GM23248 (cell line): ENCODE data around the gene MYBPC3. TPM values are rescaled to one million over a fixed set of nuclear protein-coding genes. Genes with fewer than 3 reads are reported as not detected.

Source experiments
- DNase-seq: peaks from one replicate; pipeline ENCODE4 v3.0.0-alpha.2; 2015
- H2AFZ ChIP-seq: fragments of 200-600 bp; sonication (generic); 2 replicates; pipeline ENCODE4 v1.6.1; 2016; ENCODE audit warnings: antibody characterized with exemption
- H3F3A ChIP-seq: fragments of 200-600 bp; sonication (generic); 2 replicates; pipeline ENCODE4 v1.6.1; 2016; ENCODE audit warnings: mild to moderate bottlenecking, antibody characterized with exemption, mixed run types; ENCODE audit not compliant: insufficient read depth
- H3K27ac ChIP-seq: fragments of 200-600 bp; sonication (generic); 2 replicates; pipeline ENCODE4 v1.5.1; 2016; ENCODE audit warnings: mild to moderate bottlenecking
- H3K27me3 ChIP-seq: fragments of 200-600 bp; sonication (generic); replicated peaks from 2 replicates; pipeline ENCODE4 v1.6.1; 2016; ENCODE audit warnings: mild to moderate bottlenecking; ENCODE audit not compliant: insufficient read depth
- H3K36me3 ChIP-seq: fragments of 200-600 bp; sonication (generic); 2 replicates; pipeline ENCODE4 v1.6.1; 2016; ENCODE audit warnings: low read depth, mild to moderate bottlenecking
- H3K4me1 ChIP-seq: fragments of 200-600 bp; sonication (generic); 2 replicates; pipeline ENCODE4 v1.6.1; 2016; ENCODE audit warnings: mild to moderate bottlenecking; ENCODE audit not compliant: insufficient read depth
- H3K4me2 ChIP-seq: fragments of 200-600 bp; sonication (generic); one replicate; pipeline ENCODE4 v1.6.1; 2016; ENCODE audit warnings: mild to moderate bottlenecking; ENCODE audit not compliant: unreplicated experiment
- H3K4me3 ChIP-seq: fragments of 200-600 bp; sonication (generic); 2 replicates; pipeline ENCODE4 v1.5.1; 2016; ENCODE audit warnings: mild to moderate bottlenecking
- H3K79me2 ChIP-seq: fragments of 200-600 bp; sonication (generic); 2 replicates; pipeline ENCODE4 v1.6.1; 2016; ENCODE audit warnings: mild to moderate bottlenecking; ENCODE audit not compliant: insufficient read depth
- H3K9ac ChIP-seq: fragments of 200-600 bp; sonication (generic); 2 replicates; pipeline ENCODE4 v1.6.1; 2016; ENCODE audit warnings: mild to moderate bottlenecking
- H3K9me2 ChIP-seq: fragments of 200-600 bp; sonication (generic); 2 replicates; pipeline ENCODE4 v1.6.1; 2016; ENCODE audit warnings: mixed run types, mild to moderate bottlenecking, moderate library complexity; ENCODE audit not compliant: insufficient read depth
- H3K9me3 ChIP-seq: fragments of 200-600 bp; sonication (generic); one replicate; pipeline ENCODE4 v1.6.1; 2017; ENCODE audit warnings: low read depth
- H4K20me1 ChIP-seq: fragments of 200-600 bp; sonication (generic); 2 replicates; pipeline ENCODE4 v1.6.0; 2016; ENCODE audit not compliant: insufficient read depth
- EZH2 ChIP-seq: fragments of 200-600 bp; sonication (generic); IDR thresholded peaks from 2 replicates; pipeline ENCODE4 v1.6.1; 2018; ENCODE audit warnings: antibody characterized with exemption, mild to moderate bottlenecking; ENCODE audit not compliant: insufficient read depth, poor library complexity, severe bottlenecking
- EZH2phosphoT487 ChIP-seq: fragments of 200-600 bp; sonication (generic); IDR thresholded peaks from 2 replicates; pipeline ENCODE4 v1.6.1; 2018; ENCODE audit warnings: antibody characterized with exemption, moderate library complexity, mild to moderate bottlenecking, low read depth; ENCODE audit not compliant: insufficient read depth
- WGBS, 2 experiments: methylation state at CpG; one replicate each; pipeline ENCODE4 v1.1.6; 2015 to 2017; ENCODE audit warnings: low lambda C conversion rate in 2 of 2, low coverage in 1 of 2; ENCODE audit errors: missing lambda C conversion rate in 2 of 2; 5-methylcytosine and 5-hydroxymethylcytosine counted together
- in situ Hi-C: fragments of 300-500 bp; cut with MboI; formaldehyde crosslinking; loops from 2 replicates; pipeline ENCODE4 v1.15.0; 2020
- polyA plus RNA-seq: library from polyadenylated mRNA; unstranded; fragments of >200 nt; fragmentation: Nextera tagmentation; extraction: Ambion mirVana; gene quantifications from 2 replicates; pipeline ENCODE4 v1.2.1, GENCODE V29; 2016
- total RNA-seq: library from RNA; depleted of rRNA; stranded (reverse); fragments of >200 nt; shearing (Covaris generic); gene quantifications from 2 replicates; pipeline ENCODE4 v1.2.3, GENCODE V29; 2014

Gene MYBPC3
- total and polyA plus RNA-seq, 2 experiments from 2014 or later: not detected

- WGBS, 2 experiments: 10 to 15% methylated on average over 23 to 42 of the region's 47 CpGs
- Histone ChIP-seq H3K27ac (no peak overlapping the region), H3K4me3 (peak overlapping the region; percentile 60)
Observed at GRCh38 chr11:47355283-47356128, 3.0 kb upstream of the MYBPC3 start.

DNA sequence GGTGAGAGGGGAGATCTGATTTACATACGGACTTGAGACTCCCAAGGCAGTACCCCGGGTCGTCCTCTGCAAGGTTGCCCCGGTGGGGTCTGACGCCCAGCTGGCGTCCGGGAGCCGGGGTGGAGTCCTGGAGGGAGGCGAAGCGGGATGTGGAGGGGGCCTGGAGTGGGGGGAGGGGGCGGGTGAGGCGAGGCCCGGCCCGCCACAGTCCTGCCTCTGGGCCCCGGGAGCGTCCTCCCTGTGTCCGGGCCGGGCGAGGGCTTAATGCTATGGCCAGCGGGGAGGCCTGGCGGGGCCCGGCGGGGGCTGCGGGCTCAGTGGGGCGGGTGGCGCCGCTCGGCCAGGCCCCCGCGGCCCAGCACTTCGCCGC is 2.4 kb upstream of the MYBPC3 start:
- no peak for DNase-seq
- in situ Hi-C loops: no loop called here
- no peaks in the 10 kb centered on the region for H3K9me2 ChIP-seq
- H3K4me3 ChIP-seq: peak overlapping the region; percentile 60
- H3K9me3 ChIP-seq: no peaks in the 10 kb centered on the region
- H3F3A ChIP-seq: 0 out of 2 replicates have a peak, but pooled peaks cover 5% of the 10 kb centered on the region
- H2AFZ ChIP-seq: peak overlapping the region; percentile 77
- no peaks in the 10 kb centered on the region for H3K79me2 ChIP-seq
- no peaks in the 10 kb centered on the region for H3K27me3 ChIP-seq
- WGBS, 2 experiments: 4% methylated on average over 9 to 16 of the region's 32 CpGs
- H3K9ac ChIP-seq: peak overlapping the region; percentile 64
- H3K4me1 ChIP-seq: no peaks in the 10 kb centered on the region
- no peaks in the 10 kb centered on the region for H3K36me3 ChIP-seq
- peak overlapping the region; percentile 36 for H3K4me2 ChIP-seq
- H4K20me1 ChIP-seq: no peaks in the 10 kb centered on the region
- no peak for TF ChIP-seq EZH2
- no peak for TF ChIP-seq EZH2phosphoT487
- no peak overlapping the region for H3K27ac ChIP-seq

More at GRCh38 chr11:47355283-47356128, 3.0 kb upstream of the MYBPC3 start:
- Histone ChIP-seq H3K36me3 (no peaks in the 10 kb centered on the region), H3K9me2 (no peaks in the 10 kb centered on the region), H3K4me1 (no peaks in the 10 kb centered on the region), H4K20me1 (no peaks in the 10 kb centered on the region), H3K9me3 (no peaks in the 10 kb centered on the region), H3K79me2 (no peaks in the 10 kb centered on the region), H3K27me3 (no peaks in the 10 kb centered on the region), H3F3A (0 out of 2 replicates have a peak, but pooled peaks cover 5% of the 10 kb centered on the region), H2AFZ (peak overlapping the region; percentile 77), H3K9ac (peak overlapping the region; percentile 64), H3K4me2 (peak overlapping the region; percentile 36)
- no peak for TF ChIP-seq EZH2
- TF ChIP-seq EZH2phosphoT487: no peak
- peak; percentile 97 for DNase-seq
- in situ Hi-C loops: no loop called here

- no peak for DNase-seq
- 0 out of 2 replicates have a peak, but pooled peaks cover 5% of the 10 kb centered on the region for H3F3A ChIP-seq
- H2AFZ ChIP-seq: peak overlapping the region; percentile 77
- no peaks in the 10 kb centered on the region for H3K36me3 ChIP-seq
- WGBS, 2 experiments: 80 to 81% methylated on average over 15 of the region's 15 CpGs
- no peak overlapping the region for H3K27ac ChIP-seq
- no peaks in the 10 kb centered on the region for H3K79me2 ChIP-seq
- no peaks in the 10 kb centered on the region for H3K4me1 ChIP-seq
- peak overlapping the region; percentile 64; the same call in 1 of the 2 replicates for H3K9ac ChIP-seq
- H3K27me3 ChIP-seq: no peaks in the 10 kb centered on the region
- no peaks in the 10 kb centered on the region for H3K9me3 ChIP-seq
- in situ Hi-C loops: no loop called here
- H4K20me1 ChIP-seq: no peaks in the 10 kb centered on the region
- no peaks in the 10 kb centered on the region for H3K9me2 ChIP-seq
- no peak for TF ChIP-seq EZH2
- no peak for TF ChIP-seq EZH2phosphoT487
- H3K4me3 ChIP-seq: no peak overlapping the region
- H3K4me2 ChIP-seq: peak overlapping the region; percentile 36
Observed at GRCh38 chr11:47353978-47354774, 1.7 kb upstream of the MYBPC3 start.
